Keratinocyte (primary cell): ENCODE measurements around the gene DOCK3. TPM values are rescaled to one million over a fixed set of nuclear protein-coding genes. Genes with fewer than 3 reads are reported as not detected.

ENCODE experiments used
- DNase-seq: peaks from one replicate; pipeline ENCODE4 v3.0.0-alpha.2; 2011; ENCODE audit warnings: low read depth, missing footprints, low spot score
- FAIRE-seq: peaks from 2 replicates; lab custom pipeline; 2011; peaks lifted over from hg19 to GRCh38; lab: Jason Lieb, UNC
- H2AFZ ChIP-seq: 2 replicates; pipeline ENCODE4 v1.6.0; 2012; ENCODE audit warnings: low read length, control low read depth, inconsistent platforms; ENCODE audit not compliant: control insufficient read depth
- H3K27ac ChIP-seq: 2 replicates; pipeline ENCODE4 v1.5.1; 2011; ENCODE audit warnings: low read length; ENCODE audit not compliant: control insufficient read depth, insufficient read depth
- H3K27me3 ChIP-seq: 3 replicates; pipeline ENCODE4 v1.6.0; 2011; ENCODE audit warnings: low read length; ENCODE audit not compliant: control insufficient read depth, insufficient read depth; ENCODE audit errors: extremely low read depth
- H3K36me3 ChIP-seq, 2 experiments: 2 replicates in 1 of 2; 3 replicates in 1 of 2; pipeline ENCODE4 v1.5.1; 2011; ENCODE audit warnings: low read length in 2 of 2, mild to moderate bottlenecking in 1 of 2; ENCODE audit not compliant: control insufficient read depth in 2 of 2, insufficient read depth in 2 of 2; ENCODE audit errors: extremely low read depth in 1 of 2
- H3K4me1 ChIP-seq: 3 replicates; pipeline ENCODE4 v1.5.1; 2011; ENCODE audit warnings: low read length; ENCODE audit not compliant: control insufficient read depth, insufficient read depth; ENCODE audit errors: extremely low read depth
- H3K4me2 ChIP-seq: 3 replicates; pipeline ENCODE4 v1.6.0; 2011; ENCODE audit warnings: low read depth, low read length; ENCODE audit not compliant: control insufficient read depth, insufficient read depth; ENCODE audit errors: extremely low read depth
- H3K4me3 ChIP-seq, 3 experiments: fragments of 200-600 bp in 1 of 3; sonication (generic) in 1 of 3; 2 replicates in 2 of 3; 3 replicates in 1 of 3; pipeline ENCODE4 v1.5.1; 2011 to 2016; ENCODE audit warnings: low read length in 3 of 3, mild to moderate bottlenecking in 3 of 3, control low read depth in 2 of 3, inconsistent platforms in 1 of 3, low read depth in 1 of 3, mixed read lengths in 1 of 3, mixed run types in 1 of 3, moderate library complexity in 1 of 3; ENCODE audit not compliant: control insufficient read depth in 2 of 3, insufficient read depth in 2 of 3; ENCODE audit errors: extremely low read depth in 1 of 3
- H3K79me2 ChIP-seq: 2 replicates; pipeline ENCODE4 v1.6.0; 2012; ENCODE audit warnings: low read length; ENCODE audit not compliant: control insufficient read depth, insufficient read depth
- H3K9ac ChIP-seq: 3 replicates; pipeline ENCODE4 v1.6.0; 2011; ENCODE audit warnings: low read length; ENCODE audit not compliant: control insufficient read depth, insufficient read depth; ENCODE audit errors: extremely low read depth
- H3K9me1 ChIP-seq: 3 replicates; pipeline ENCODE4 v1.6.0; 2011; ENCODE audit warnings: low read length; ENCODE audit not compliant: control insufficient read depth, insufficient read depth; ENCODE audit errors: extremely low read depth
- H3K9me3 ChIP-seq: 2 replicates; pipeline ENCODE4 v1.5.1; 2012; ENCODE audit warnings: low read depth, low read length; ENCODE audit not compliant: control insufficient read depth
- H4K20me1 ChIP-seq: 3 replicates; pipeline ENCODE4 v1.6.0; 2011; ENCODE audit warnings: low read length; ENCODE audit not compliant: control insufficient read depth, insufficient read depth; ENCODE audit errors: extremely low read depth
- CTCF ChIP-seq, 3 experiments: IDR thresholded peaks in 1 of 3; conservative IDR thresholded peaks in 1 of 3; optimal IDR thresholded peaks in 1 of 3; 2 replicates in 2 of 3; 3 replicates in 1 of 3; pipeline versions ENCODE3 to v1.5.1; 2011; ENCODE audit warnings: low read length in 3 of 3, mild to moderate bottlenecking in 3 of 3, moderate library complexity in 2 of 3, control low read depth in 1 of 3, inconsistent platforms in 1 of 3; ENCODE audit not compliant: insufficient read depth in 2 of 3; ENCODE audit errors: extremely low read depth in 1 of 3
- EZH2 ChIP-seq: IDR thresholded peaks from one replicate; pipeline ENCODE4 v1.6.1; 2012; ENCODE audit warnings: inconsistent platforms, mild to moderate bottlenecking, low read length, moderate library complexity
- dilution Hi-C: fragments of 300-500 bp; cut with MboI; formaldehyde crosslinking; loops from one replicate; pipeline ENCODE4 v1.7.0; 2020; ENCODE audit warnings: low sequenced_read_pairs; ENCODE audit not compliant: extremely low pct_ligation_motif_present
- polyA plus RNA-seq, 5 experiments: library from polyadenylated mRNA; depleted of rRNA in 3 of 5; stranded (reverse) in 3 of 5; stranded (forward) in 1 of 5; unstranded in 1 of 5; fragments of >200 nt; gene quantifications; 1 replicate in 1 of 5; 2 replicates in 3 of 5; 3 replicates in 1 of 5; pipeline versions ENCODE4 v1.2.1 to v1.2.3, GENCODE V29; 2011 to 2012; ENCODE audit warnings: missing spikeins in 2 of 5, low read depth in 1 of 5, low replicate concordance in 1 of 5

DOCK3 gene
- polyA plus RNA-seq, 1 donor (not counting 4 experiments of a cell fraction or from before 2014, with no cell fraction given), result 0.10 TPM

- dilution Hi-C loops, result loop anchor here (25.0 kb wide), 1 partner anchor 785 kb away; the partner anchor contains the start of genes CISH and MAPKAPK3
- Histone ChIP-seq H3K79me2 (peaks cover 40% of the 10 kb centered on the region), H3K4me1 (peaks cover 4% of the 10 kb centered on the region), H3K4me3 (no peak overlapping the region), H3K36me3 (peaks cover 29 to 48% of the 10 kb centered on the region in 2 experiments), H3K9me3 (no peaks in the 10 kb centered on the region), H3K9me1 (no peaks in the 10 kb centered on the region), H3K4me2 (no peak overlapping the region), H3K27me3 (no peaks in the 10 kb centered on the region), H3K27ac (no peak overlapping the region), H2AFZ (no peak overlapping the region), H3K9ac (no peak overlapping the region), H4K20me1 (peaks cover 16% of the 10 kb centered on the region)
- DNase-seq (no peak), FAIRE-seq (no peak)
- TF ChIP-seq CTCF (optimal IDR thresholded peaks at IDR 0.05 in 1 of 3, IDR thresholded peaks at IDR 0.05 in 1 of 3, conservative IDR thresholded peaks at IDR 0.05 in 1 of 3; ENCODE audit: extremely low read depth in 1 of 3, insufficient read depth in 2 of 3, low read length in 3 of 3) (no peak), EZH2 (no peak)
Measured at GRCh38 chr3:51397392-51397791, 722.7 kb downstream of the DOCK3 start.

GRCh38 chr3:51398595-51399310 is 724.0 kb downstream of the DOCK3 start:
- Histone ChIP-seq H3K9ac (no peak overlapping the region), H3K27me3 (no peaks in the 10 kb centered on the region), H3K4me3 (no peak overlapping the region), H3K36me3 (peaks cover 29 to 45% of the 10 kb centered on the region in 2 experiments), H3K27ac (no peak overlapping the region), H4K20me1 (peaks cover 13% of the 10 kb centered on the region), H3K9me3 (no peaks in the 10 kb centered on the region), H3K9me1 (no peaks in the 10 kb centered on the region), H3K4me2 (no peak overlapping the region), H2AFZ (no peak overlapping the region), H3K79me2 (peaks cover 27% of the 10 kb centered on the region), H3K4me1 (no peaks in the 10 kb centered on the region)
- no peak for FAIRE-seq
- no peak for TF ChIP-seq EZH2
- TF ChIP-seq CTCF (optimal IDR thresholded peaks at IDR 0.05 in 1 of 3, IDR thresholded peaks at IDR 0.05 in 1 of 3, conservative IDR thresholded peaks at IDR 0.05 in 1 of 3; ENCODE audit: extremely low read depth in 1 of 3, insufficient read depth in 2 of 3, low read length in 3 of 3), result no peak
- no peak for DNase-seq
- dilution Hi-C loops, result loop anchor here (25.0 kb wide), 1 partner anchor 786 kb away; the partner anchor contains the start of genes CISH and MAPKAPK3
